H9 (cell line): ENCODE results near the gene BCAS3. TPM values are rescaled to one million over a fixed set of nuclear protein-coding genes. Genes with fewer than 3 reads are reported as not detected.

Experiments used
- DNase-seq: peaks from one replicate; pipeline ENCODE4 v3.0.0-alpha.2; 2017
- H2AFZ ChIP-seq: one replicate; pipeline ENCODE4 v1.6.1; 2013; ENCODE audit warnings: mild to moderate bottlenecking, low read length, control low read depth, moderate library complexity
- H2AK5ac ChIP-seq: 2 replicates; pipeline ENCODE4 v1.6.1; 2013; ENCODE audit warnings: low read length, control low read depth, mixed read lengths; ENCODE audit not compliant: insufficient read length
- H2BK120ac ChIP-seq: one replicate; pipeline ENCODE4 v1.6.1; 2013; ENCODE audit warnings: low read depth, mild to moderate bottlenecking, low read length, control low read depth, inconsistent platforms; ENCODE audit not compliant: poor library complexity, severe bottlenecking
- H2BK12ac ChIP-seq: 2 replicates; pipeline ENCODE4 v1.6.1; 2013; ENCODE audit warnings: low read length, control low read depth, mixed read lengths, low read depth; ENCODE audit not compliant: insufficient read length
- H2BK15ac ChIP-seq: 2 replicates; pipeline ENCODE4 v1.6.1; 2013; ENCODE audit warnings: low read depth, low read length, control low read depth
- H2BK20ac ChIP-seq: one replicate; pipeline ENCODE4 v1.6.1; 2013; ENCODE audit warnings: low read depth, mild to moderate bottlenecking, low read length, control low read depth, inconsistent platforms; ENCODE audit not compliant: poor library complexity, severe bottlenecking
- H2BK5ac ChIP-seq: 2 replicates; pipeline ENCODE4 v1.6.1; 2013; ENCODE audit warnings: low read length, control low read depth, mixed read lengths; ENCODE audit not compliant: insufficient read length
- H3K14ac ChIP-seq: 2 replicates; pipeline ENCODE4 v1.6.1; 2013; ENCODE audit warnings: low read length, control low read depth; ENCODE audit not compliant: insufficient read depth
- H3K18ac ChIP-seq: 2 replicates; pipeline ENCODE4 v1.6.1; 2013; ENCODE audit warnings: low read depth, mild to moderate bottlenecking, mixed read lengths, low read length, control low read depth; ENCODE audit not compliant: insufficient read length
- H3K23ac ChIP-seq: 2 replicates; pipeline ENCODE4 v1.6.1; 2013; ENCODE audit warnings: low read length, control low read depth, mixed read lengths, low read depth; ENCODE audit not compliant: insufficient read length
- H3K23me2 ChIP-seq: 2 replicates; pipeline ENCODE4 v1.6.1; 2013; ENCODE audit warnings: low read depth, mild to moderate bottlenecking, mixed read lengths, low read length, control low read depth; ENCODE audit not compliant: insufficient read length, poor library complexity, severe bottlenecking
- H3K27ac ChIP-seq: 2 replicates; pipeline ENCODE4 v1.5.1; 2013; ENCODE audit warnings: low read length, control low read depth, mixed read lengths, low read depth; ENCODE audit not compliant: insufficient read length
- H3K27me3 ChIP-seq: 2 replicates; pipeline ENCODE4 v1.6.1; 2013; ENCODE audit warnings: low read length, control low read depth, inconsistent platforms; ENCODE audit not compliant: insufficient read depth
- H3K4ac ChIP-seq: 2 replicates; pipeline ENCODE4 v1.6.1; 2013; ENCODE audit warnings: low read depth, mild to moderate bottlenecking, control low read depth, inconsistent platforms, low read length, moderate library complexity
- H3K4me1 ChIP-seq: 2 replicates; pipeline ENCODE4 v1.6.1; 2013; ENCODE audit warnings: low read length, control low read depth, inconsistent platforms; ENCODE audit not compliant: insufficient read depth
- H3K4me2 ChIP-seq: 2 replicates; pipeline ENCODE4 v1.6.1; 2013; ENCODE audit warnings: low read length, control low read depth, mixed read lengths; ENCODE audit not compliant: insufficient read length, insufficient read depth
- H3K56ac ChIP-seq: 2 replicates; pipeline ENCODE4 v1.6.1; 2013; ENCODE audit warnings: low read depth, mild to moderate bottlenecking, mixed read lengths, low read length, control low read depth; ENCODE audit not compliant: insufficient read length
- H3K79me1 ChIP-seq: 2 replicates; pipeline ENCODE4 v1.6.1; 2013; ENCODE audit warnings: low read depth, mild to moderate bottlenecking, moderate library complexity, low read length, control low read depth, inconsistent platforms; ENCODE audit not compliant: insufficient read depth, poor library complexity, severe bottlenecking
- H3K79me2 ChIP-seq: 2 replicates; pipeline ENCODE4 v1.6.1; 2013; ENCODE audit warnings: low read length, control low read depth, inconsistent platforms; ENCODE audit not compliant: insufficient read depth
- H3K9ac ChIP-seq: 2 replicates; pipeline ENCODE4 v1.6.1; 2013; ENCODE audit warnings: low read length, control low read depth, mixed read lengths; ENCODE audit not compliant: insufficient read length; ENCODE audit errors: extremely low read depth
- H3K9me3 ChIP-seq: one replicate; pipeline ENCODE4 v1.6.1; 2013; ENCODE audit warnings: low read depth, low read length, inconsistent platforms; ENCODE audit not compliant: control insufficient read depth
- H3T11ph ChIP-seq: one replicate; pipeline ENCODE4 v1.6.1; 2013; ENCODE audit warnings: mild to moderate bottlenecking, low read length, control low read depth, inconsistent platforms
- H4K20me1 ChIP-seq: one replicate; pipeline ENCODE4 v1.6.1; 2013; ENCODE audit not compliant: control insufficient read depth, insufficient read length, insufficient read depth
- H4K5ac ChIP-seq: 2 replicates; pipeline ENCODE4 v1.6.1; 2013; ENCODE audit warnings: low read depth, mild to moderate bottlenecking, mixed read lengths, low read length, control low read depth; ENCODE audit not compliant: insufficient read length
- H4K8ac ChIP-seq: replicated peaks from 2 replicates; pipeline ENCODE4 v1.6.1; 2013; ENCODE audit warnings: low read length, control low read depth, mixed read lengths, low read depth; ENCODE audit not compliant: insufficient read length
- H4K91ac ChIP-seq: 2 replicates; pipeline ENCODE4 v1.6.1; 2013; ENCODE audit warnings: low read depth, mild to moderate bottlenecking, moderate library complexity, mixed read lengths, low read length, control low read depth; ENCODE audit not compliant: insufficient read length
- H3K27ac Mint-ChIP-seq, 3 experiments: 2 replicates in 2 of 3; 3 replicates in 1 of 3; pipeline ENCODE4 v1.8.0; 2020 to 2021; ENCODE audit warnings: mixed read lengths in 3 of 3, mild to moderate bottlenecking in 1 of 3, moderate library complexity in 1 of 3
- H3K27me3 Mint-ChIP-seq: 2 replicates; pipeline ENCODE4 v1.8.0; 2021; ENCODE audit warnings: low read depth, mild to moderate bottlenecking, moderate library complexity, mixed read lengths
- H3K36me3 Mint-ChIP-seq, 3 experiments: 2 replicates in 2 of 3; 3 replicates in 1 of 3; pipeline ENCODE4 v1.8.0; 2020 to 2021; ENCODE audit warnings: low read depth in 3 of 3, mixed read lengths in 3 of 3; ENCODE audit not compliant: insufficient read depth in 1 of 3
- H3K4me1 Mint-ChIP-seq, 2 experiments: 2 replicates each; pipeline ENCODE4 v1.8.0; 2020; ENCODE audit warnings: mixed read lengths in 2 of 2
- H3K4me3 Mint-ChIP-seq, 2 experiments: 2 replicates in 1 of 2; 3 replicates in 1 of 2; pipeline ENCODE4 v1.8.0; 2020 to 2021; ENCODE audit warnings: mild to moderate bottlenecking in 2 of 2, mixed read lengths in 2 of 2, moderate library complexity in 1 of 2
- H3K9me3 Mint-ChIP-seq, 2 experiments: 2 replicates in 1 of 2; 3 replicates in 1 of 2; pipeline ENCODE4 v1.8.0; 2020; ENCODE audit warnings: mild to moderate bottlenecking in 2 of 2, mixed read lengths in 2 of 2, moderate library complexity in 1 of 2
- CTCF ChIP-seq: fragments of 200-600 bp; sonication (generic); conservative IDR thresholded peaks from 3 replicates; pipeline ENCODE4 v1.8.0; 2021; ENCODE audit warnings: antibody characterized with exemption, mild to moderate bottlenecking
- WGBS: extraction: QIAGEN DNeasy Blood & Tissue Kit; methylation state at CpG from one replicate; pipeline ENCODE4 v1.1.7; 2013; ENCODE audit warnings: missing lambda C conversion rate, low lambda C conversion rate, mixed read lengths; ENCODE audit not compliant: insufficient read length; ENCODE audit errors: extremely low coverage; 5-methylcytosine and 5-hydroxymethylcytosine counted together
- total RNA-seq: library from RNA; stranded (reverse); gene quantifications from 2 replicates; pipeline ENCODE4 v1.2.1, GENCODE V29; 2021

Gene BCAS3
- total RNA-seq, 1 experiment from 2014 or later: 22.4 TPM

- WGBS: no CpG with 5 or more reads among the region's 46 CpGs
- H2AFZ ChIP-seq: no peak overlapping the region
- H3K79me2 ChIP-seq: no peaks in the 10 kb centered on the region
- H3K23ac ChIP-seq: no peak overlapping the region
- Mint-ChIP-seq H3K27me3 (peaks cover 93% of the 10 kb centered on the region), H3K27ac (no peak overlapping the region), H3K36me3 (no peaks in the 10 kb centered on the region; a peak in 1 of 7 replicates), H3K9me3 (peaks cover 0 to 5% of the 10 kb centered on the region in 2 experiments; a peak in 3 of 5 replicates), H3K4me3 (no peak overlapping the region), H3K4me1 (peaks cover 18 to 24% of the 10 kb centered on the region in 2 experiments)
- TF ChIP-seq CTCF: no peak
- H4K5ac ChIP-seq: no peak overlapping the region
- H3K4ac ChIP-seq: no peak overlapping the region
- no peak overlapping the region for H3K56ac ChIP-seq
- H3K27me3 ChIP-seq: peaks cover 68% of the 10 kb centered on the region
- peak overlapping the region; percentile 3 for H3K4me2 ChIP-seq
- H3K9me3 ChIP-seq: no peaks in the 10 kb centered on the region
- H2BK120ac ChIP-seq: no peak overlapping the region
- no peak overlapping the region for H2BK20ac ChIP-seq
- peaks cover 8% of the 10 kb centered on the region for H3K23me2 ChIP-seq
- H3K79me1 ChIP-seq: no peaks in the 10 kb centered on the region
- H4K91ac ChIP-seq: no peak overlapping the region
- no peak overlapping the region for H3T11ph ChIP-seq
- no peak for DNase-seq
- no peak overlapping the region for H2AK5ac ChIP-seq
- no peak overlapping the region for H3K9ac ChIP-seq
- no peak overlapping the region for H3K27ac ChIP-seq
- H4K20me1 ChIP-seq: no peaks in the 10 kb centered on the region
- H3K14ac ChIP-seq: no peak overlapping the region
- H2BK5ac ChIP-seq: no peak overlapping the region
- no peaks in the 10 kb centered on the region for H3K4me1 ChIP-seq
- no peak overlapping the region for H3K18ac ChIP-seq
- no peak overlapping the region for H2BK15ac ChIP-seq
- H2BK12ac ChIP-seq: no peak overlapping the region
- H4K8ac ChIP-seq: no peak overlapping the region
Observed at GRCh38 chr17:61396586-61397085, 719.0 kb downstream of the BCAS3 start.
